Upper lobe of left lung (tissue), 6 donors: ENCODE results near the gene PARVB. TPM values are rescaled to one million over a fixed set of nuclear protein-coding genes. Genes with fewer than 3 reads are reported as not detected.
A peak's percentile ranks its signal among the peaks of the same experiment; 100 is the strongest.

ENCODE experiments used
- ATAC-seq, 2 donors: fragments of 200-7000 bp; cut with Tn5 transposase; one replicate each; pipeline ENCODE4 v1.9.1; 2022; ENCODE audit warnings: mild to moderate bottlenecking in 2 of 2, moderate library complexity in 2 of 2; ENCODE audit not compliant: low FRiP score in 2 of 2
- DNase-seq, 2 donors: peaks; one replicate each; pipeline ENCODE4 v3.0.0-alpha.2; 2019 to 2020
- H3K27ac ChIP-seq, 4 donors: fragments of 200-600 bp; sonication (generic); one replicate each; pipeline ENCODE4 v1.5.1; 2016 to 2019
- H3K27me3 ChIP-seq, 4 donors: fragments of 200-600 bp; sonication (generic); one replicate each; pipeline ENCODE4 v1.5.1; 2017 to 2019
- H3K36me3 ChIP-seq, 4 donors: fragments of 200-600 bp; sonication (generic); one replicate each; pipeline ENCODE4 v1.5.1; 2016 to 2019
- H3K4me1 ChIP-seq, 4 donors: fragments of 200-600 bp; sonication (generic); one replicate each; pipeline ENCODE4 v1.5.1; 2018 to 2019
- H3K4me3 ChIP-seq, 4 donors: fragments of 200-600 bp; sonication (generic); one replicate each; pipeline ENCODE4 v1.5.1; 2017 to 2019; ENCODE audit warnings: mild to moderate bottlenecking in 2 of 4, moderate library complexity in 1 of 4
- H3K9me3 ChIP-seq, 4 donors: fragments of 200-600 bp; sonication (generic); one replicate each; pipeline ENCODE4 v1.5.1; 2018 to 2019
- EP300 ChIP-seq, 4 donors: sonication (generic); formaldehyde crosslinking; IDR thresholded peaks; one replicate each; pipeline ENCODE4 v1.5.1; 2017; ENCODE audit warnings: antibody characterized with exemption in 4 of 4, control low read depth in 2 of 4
- POLR2A ChIP-seq, 4 donors: fragments of 450-650 bp; IDR thresholded peaks; one replicate each; pipeline ENCODE4 v1.5.1; 2016 to 2017; ENCODE audit warnings: antibody characterized with exemption in 4 of 4, mild to moderate bottlenecking in 2 of 4
- POLR2AphosphoS5 ChIP-seq, 2 donors: sonication (generic); formaldehyde crosslinking; IDR thresholded peaks; one replicate each; pipeline ENCODE4 v1.5.1; 2017; ENCODE audit warnings: antibody characterized with exemption in 2 of 2
- WGBS, 2 donors: methylation state at CpG; one replicate each; pipeline ENCODE4 v1.1.5; 2017 to 2018; 5-methylcytosine and 5-hydroxymethylcytosine counted together
- total RNA-seq, 6 donors: library from RNA; depleted of rRNA in 4 of 6; stranded (reverse); fragments of >200 nt in 4 of 6; gene quantifications; one replicate each; pipeline versions ENCODE4 v1.1.0 to v1.2.1, GENCODE V29; 2016 to 2021
- TF ChIP-seq, protein P1 (sequence below), 6 experiments: fragments of 450-650 bp in 4 of 6; fragments of 200-600 bp in 2 of 6; sonication (generic) in 2 of 6; IDR thresholded peaks; one replicate each; pipeline ENCODE4 v1.5.1; 2016 to 2019; ENCODE audit warnings: antibody characterized with exemption in 6 of 6
- donor health status: DM: no; HTN: no; CAD: no; lungs with moderate emphysema.
- donor health status: DM: no; HTN: yes; CAD: no; lungs with severe emphysema.

PARVB gene
- total RNA-seq, 6 donors from 2014 or later = 14.5 to 56.1 (median 37.0) TPM

DNA sequence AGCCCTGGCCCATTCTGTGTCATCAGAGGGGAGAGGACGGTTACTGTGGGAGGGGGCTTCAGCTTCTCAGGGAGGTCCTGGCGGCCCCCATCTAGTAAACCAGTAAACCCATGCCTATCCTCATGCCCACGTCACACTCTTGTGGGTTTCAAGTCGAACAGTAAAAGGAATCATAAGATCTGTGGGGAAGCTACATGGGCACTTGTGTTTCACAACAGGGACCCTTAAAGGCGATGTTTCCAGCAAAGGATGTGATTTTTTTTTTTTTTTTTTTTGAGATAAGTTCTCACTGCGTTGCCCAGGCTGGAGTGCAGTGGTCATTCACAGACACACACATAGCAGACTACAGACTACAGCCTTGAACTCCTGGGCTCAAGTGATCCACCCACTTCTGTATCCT is 147.5 kb downstream of the PARVB start:
- H3K36me3 ChIP-seq = peaks cover 0 to 30% (median 8%) of the 10 kb centered on the region in 4 donors
- 69 to 84% methylated on average over 6 of the region's 6 CpGs for WGBS, 2 donors
- TF ChIP-seq POLR2AphosphoS5 (IDR thresholded peaks at IDR 0.05) (no peak), EP300 (IDR thresholded peaks at IDR 0.05) (no peak), POLR2A (IDR thresholded peaks at IDR 0.05) (no peak)
- TF ChIP-seq, protein P1, sequence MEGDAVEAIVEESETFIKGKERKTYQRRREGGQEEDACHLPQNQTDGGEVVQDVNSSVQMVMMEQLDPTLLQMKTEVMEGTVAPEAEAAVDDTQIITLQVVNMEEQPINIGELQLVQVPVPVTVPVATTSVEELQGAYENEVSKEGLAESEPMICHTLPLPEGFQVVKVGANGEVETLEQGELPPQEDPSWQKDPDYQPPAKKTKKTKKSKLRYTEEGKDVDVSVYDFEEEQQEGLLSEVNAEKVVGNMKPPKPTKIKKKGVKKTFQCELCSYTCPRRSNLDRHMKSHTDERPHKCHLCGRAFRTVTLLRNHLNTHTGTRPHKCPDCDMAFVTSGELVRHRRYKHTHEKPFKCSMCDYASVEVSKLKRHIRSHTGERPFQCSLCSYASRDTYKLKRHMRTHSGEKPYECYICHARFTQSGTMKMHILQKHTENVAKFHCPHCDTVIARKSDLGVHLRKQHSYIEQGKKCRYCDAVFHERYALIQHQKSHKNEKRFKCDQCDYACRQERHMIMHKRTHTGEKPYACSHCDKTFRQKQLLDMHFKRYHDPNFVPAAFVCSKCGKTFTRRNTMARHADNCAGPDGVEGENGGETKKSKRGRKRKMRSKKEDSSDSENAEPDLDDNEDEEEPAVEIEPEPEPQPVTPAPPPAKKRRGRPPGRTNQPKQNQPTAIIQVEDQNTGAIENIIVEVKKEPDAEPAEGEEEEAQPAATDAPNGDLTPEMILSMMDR (IDR thresholded peaks at IDR 0.05) = no peak
- DNase-seq = peak in 1 of 2 donors; percentile 42
- H3K4me1 ChIP-seq = peaks cover 0 to 3% (median 0%) of the 10 kb centered on the region in 4 donors
- no peaks in the 10 kb centered on the region for H3K27me3 ChIP-seq
- H3K4me3 ChIP-seq = no peak overlapping the region
- no peaks in the 10 kb centered on the region for H3K9me3 ChIP-seq
- peak overlapping the region in 3 of 4 donors; percentile 63 to 74 (median 70) for H3K27ac ChIP-seq
- peak in 1 of 2 donors; percentile 40 for ATAC-seq

- 66 to 67% methylated on average over 22 of the region's 22 CpGs for WGBS, 2 donors
- peak in 1 of 2 donors; percentile 86 for DNase-seq
Measured at GRCh38 chr22:44172370-44173108, 148.4 kb downstream of the PARVB start.

DNA sequence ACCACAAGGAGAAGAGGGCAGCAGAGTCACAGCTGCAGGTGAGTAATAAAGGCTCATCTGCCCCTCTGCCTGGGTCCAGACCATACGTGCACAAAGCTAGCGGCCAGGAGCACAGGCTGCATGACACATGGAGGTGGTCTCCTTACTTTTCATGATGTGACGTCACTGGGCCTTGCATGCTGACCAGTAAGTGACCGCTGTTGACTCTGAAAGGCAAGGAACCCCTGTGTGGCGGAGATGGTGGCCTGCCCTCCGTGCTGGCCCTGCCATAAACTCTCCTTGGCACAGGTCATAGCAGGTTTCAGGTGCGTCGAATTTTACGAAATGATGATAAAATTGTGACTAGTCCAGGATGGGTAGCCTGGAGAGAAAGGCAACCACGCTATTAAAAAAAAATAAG is 149.1 kb downstream of the PARVB start:
- Histone ChIP-seq H3K27ac (peak overlapping the region; percentile 57 to 73 (median 65)), H3K4me3 (peak overlapping the region in 1 of 4 donors; percentile 9), H3K4me1 (peaks cover 0 to 3% (median 0%) of the 10 kb centered on the region in 4 donors), H3K36me3 (peaks cover 0 to 24% (median 6%) of the 10 kb centered on the region in 4 donors), H3K27me3 (no peaks in the 10 kb centered on the region), H3K9me3 (no peaks in the 10 kb centered on the region)
- TF ChIP-seq POLR2AphosphoS5 (IDR thresholded peaks at IDR 0.05) (no peak), POLR2A (IDR thresholded peaks at IDR 0.05) (peak in 1 of 4 donors; percentile 3), EP300 (IDR thresholded peaks at IDR 0.05) (no peak)
- no peak for DNase-seq
- ATAC-seq = no peak
- WGBS, 2 donors = 90 to 93% methylated on average over 10 of the region's 10 CpGs

More at GRCh38 chr22:44172370-44173108, 148.4 kb downstream of the PARVB start:
- Histone ChIP-seq H3K27me3 (no peaks in the 10 kb centered on the region), H3K4me3 (peak overlapping the region in 1 of 4 donors; percentile 9), H3K27ac (peak overlapping the region; percentile 57 to 74 (median 66)), H3K9me3 (no peaks in the 10 kb centered on the region), H3K36me3 (peaks cover 0 to 26% (median 8%) of the 10 kb centered on the region in 4 donors), H3K4me1 (peaks cover 0 to 3% (median 0%) of the 10 kb centered on the region in 4 donors)
- TF ChIP-seq POLR2AphosphoS5 (IDR thresholded peaks at IDR 0.05) = peak in 1 of 2 donors; percentile 19
- TF ChIP-seq POLR2A (IDR thresholded peaks at IDR 0.05) = peak in 2 of 4 donors; percentile 14 to 25
- TF ChIP-seq, protein P1 (IDR thresholded peaks at IDR 0.05) = no peak
- ATAC-seq = peak; percentile 84 to 90

GRCh38 chr22:44175676-44176075 is 151.6 kb downstream of the PARVB start:
- Histone ChIP-seq H3K36me3 (peaks cover 0 to 3% (median 0%) of the 10 kb centered on the region in 4 donors), H3K4me3 (no peak overlapping the region), H3K4me1 (peaks cover 0 to 4% (median 2%) of the 10 kb centered on the region in 4 donors), H3K9me3 (no peaks in the 10 kb centered on the region), H3K27ac (no peak overlapping the region), H3K27me3 (no peaks in the 10 kb centered on the region)
- no peak for TF ChIP-seq EP300 (IDR thresholded peaks at IDR 0.05)
- TF ChIP-seq POLR2AphosphoS5 (IDR thresholded peaks at IDR 0.05) = no peak
- TF ChIP-seq POLR2A (IDR thresholded peaks at IDR 0.05) = no peak
- TF ChIP-seq, protein P1 (IDR thresholded peaks at IDR 0.05) = no peak
- DNase-seq (no peak), ATAC-seq (no peak)
- 77 to 86% methylated on average over 8 of the region's 8 CpGs for WGBS, 2 donors

DNA sequence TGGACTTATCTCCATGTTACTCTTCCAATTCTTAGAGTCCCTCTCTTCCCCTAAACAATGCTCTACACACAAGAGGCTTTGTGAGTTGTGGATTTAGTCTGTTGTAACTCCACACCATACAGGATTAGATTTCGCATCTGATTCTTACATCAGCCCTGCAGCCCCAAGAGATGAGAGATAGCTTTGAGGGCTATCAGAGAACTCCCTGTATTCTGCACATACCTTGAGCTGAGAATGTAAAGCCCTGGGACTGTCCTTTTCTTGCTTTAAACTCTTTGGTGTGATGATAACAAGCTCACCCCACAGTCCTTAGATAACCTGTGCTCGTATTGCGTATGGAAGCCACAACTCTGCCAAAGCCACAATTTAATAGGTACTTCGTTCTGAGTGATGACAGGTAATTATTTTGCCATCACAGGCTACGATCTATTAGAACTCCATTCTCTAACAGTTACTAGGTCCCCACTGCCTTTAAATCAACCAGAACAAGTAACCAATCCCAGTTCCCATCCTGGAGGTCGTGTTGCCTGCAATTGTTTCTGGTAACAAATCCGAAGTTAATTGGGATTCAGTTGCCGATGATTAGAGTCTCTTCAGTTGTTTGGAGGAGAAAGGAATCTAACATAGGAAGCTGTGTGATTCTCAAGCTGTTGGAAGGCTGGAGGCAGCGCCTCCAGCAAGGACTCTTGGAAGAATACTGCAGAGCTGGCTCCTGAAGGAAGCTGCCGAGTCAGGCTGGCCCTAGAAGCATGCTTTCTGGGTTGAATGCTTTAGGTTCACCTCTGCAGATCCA is 155.3 kb downstream of the PARVB start:
- Histone ChIP-seq H3K4me3 (no peak overlapping the region), H3K4me1 (peaks cover 0 to 18% (median 3%) of the 10 kb centered on the region in 4 donors), H3K27me3 (no peaks in the 10 kb centered on the region), H3K27ac (no peak overlapping the region), H3K9me3 (no peaks in the 10 kb centered on the region), H3K36me3 (no peaks in the 10 kb centered on the region)
- DNase-seq (no peak), ATAC-seq (no peak)
- 69 to 72% methylated on average over 10 of the region's 10 CpGs for whole genome bisulfite sequencing, 2 donors
- TF ChIP-seq POLR2A (IDR thresholded peaks at IDR 0.05) (no peak), POLR2AphosphoS5 (IDR thresholded peaks at IDR 0.05) (no peak)
- TF ChIP-seq, protein P1 (IDR thresholded peaks at IDR 0.05) = no peak
